ENCODE results near the gene RPTOR. TPM values are rescaled to one million over a fixed set of nuclear protein-coding genes. Genes with fewer than 3 reads are reported as not detected.

The RPTOR gene
- total and polyA plus RNA-seq, 4 donors, result 12.4 to 46.1 (median 29.7) TPM

GRCh38 chr17:80984749-80985148 is 440.1 kb downstream of the RPTOR start:
- Histone ChIP-seq H3K27ac (ENCODE audit: low read depth in 1 of 2, low read length in 1 of 2) (no peak overlapping the region), H3K4me3 (no peak overlapping the region), H3K27me3 (ENCODE audit: control insufficient read depth in 3 of 3, insufficient read depth in 3 of 3, low read length in 2 of 3) (peaks cover 0 to 5% (median 4%) of the 10 kb centered on the region in 3 donors), H3K9me3 (ENCODE audit: control insufficient read depth in 4 of 4, insufficient read depth in 3 of 4, low read length in 3 of 4) (no peaks in the 10 kb centered on the region), H3K36me3 (ENCODE audit: control insufficient read depth in 4 of 4, insufficient read depth in 4 of 4, low read length in 4 of 4) (no peaks in the 10 kb centered on the region), H3K9ac (ENCODE audit: insufficient read depth in 1 of 2, low read length in 2 of 2) (no peak overlapping the region), H3K4me1 (ENCODE audit: control insufficient read depth in 5 of 5, insufficient read depth in 5 of 5, low read length in 5 of 5) (peaks cover 0 to 8% (median 0%) of the 10 kb centered on the region in 5 donors)
- WGBS, 2 donors, result 62 to 75% methylated on average over 7 of the region's 7 CpGs
- ATAC-seq (ENCODE audit: insufficient read depth, low FRiP score) (no peak), DNase-seq (peak; percentile 53 to 60 (median 58))
- TF ChIP-seq, protein P1, sequence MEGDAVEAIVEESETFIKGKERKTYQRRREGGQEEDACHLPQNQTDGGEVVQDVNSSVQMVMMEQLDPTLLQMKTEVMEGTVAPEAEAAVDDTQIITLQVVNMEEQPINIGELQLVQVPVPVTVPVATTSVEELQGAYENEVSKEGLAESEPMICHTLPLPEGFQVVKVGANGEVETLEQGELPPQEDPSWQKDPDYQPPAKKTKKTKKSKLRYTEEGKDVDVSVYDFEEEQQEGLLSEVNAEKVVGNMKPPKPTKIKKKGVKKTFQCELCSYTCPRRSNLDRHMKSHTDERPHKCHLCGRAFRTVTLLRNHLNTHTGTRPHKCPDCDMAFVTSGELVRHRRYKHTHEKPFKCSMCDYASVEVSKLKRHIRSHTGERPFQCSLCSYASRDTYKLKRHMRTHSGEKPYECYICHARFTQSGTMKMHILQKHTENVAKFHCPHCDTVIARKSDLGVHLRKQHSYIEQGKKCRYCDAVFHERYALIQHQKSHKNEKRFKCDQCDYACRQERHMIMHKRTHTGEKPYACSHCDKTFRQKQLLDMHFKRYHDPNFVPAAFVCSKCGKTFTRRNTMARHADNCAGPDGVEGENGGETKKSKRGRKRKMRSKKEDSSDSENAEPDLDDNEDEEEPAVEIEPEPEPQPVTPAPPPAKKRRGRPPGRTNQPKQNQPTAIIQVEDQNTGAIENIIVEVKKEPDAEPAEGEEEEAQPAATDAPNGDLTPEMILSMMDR (IDR thresholded peaks at IDR 0.05; ENCODE audit: control extremely low read depth, extremely low read depth), result no peak

DNA sequence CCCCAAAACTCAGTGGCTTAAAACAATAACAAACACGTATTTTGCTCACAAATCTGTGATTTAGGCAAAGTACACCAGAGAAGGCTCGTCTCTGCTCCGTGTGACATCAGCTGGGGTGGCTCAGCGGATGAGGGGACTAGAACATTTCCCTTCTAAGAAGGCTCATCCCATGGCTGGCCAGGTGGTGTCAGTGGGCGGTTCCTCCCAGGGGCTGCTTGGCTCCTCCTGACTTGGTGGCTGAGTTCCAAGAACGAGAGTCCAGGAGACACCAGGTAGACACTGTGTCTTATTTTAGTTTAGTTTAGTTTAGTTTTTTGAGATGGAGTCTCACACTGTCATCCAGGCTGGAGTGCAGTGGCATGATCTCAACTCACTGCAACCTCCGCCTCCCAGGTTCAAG is 441.4 kb downstream of the RPTOR start:
- no peaks in the 10 kb centered on the region for H3K36me3 ChIP-seq (ENCODE audit: control insufficient read depth in 4 of 4, insufficient read depth in 4 of 4, low read length in 4 of 4)
- H3K4me1 ChIP-seq (ENCODE audit: control insufficient read depth in 5 of 5, insufficient read depth in 5 of 5, low read length in 5 of 5), result peaks cover 0 to 3% (median 0%) of the 10 kb centered on the region in 5 donors
- ATAC-seq (ENCODE audit: insufficient read depth, low FRiP score) (no peak), DNase-seq (no peak)
- no peak overlapping the region for H3K4me3 ChIP-seq
- H3K27ac ChIP-seq (ENCODE audit: low read depth in 1 of 2, low read length in 1 of 2), result no peak overlapping the region
- TF ChIP-seq, protein P1 (IDR thresholded peaks at IDR 0.05; ENCODE audit: control extremely low read depth, extremely low read depth), result no peak
- no peaks in the 10 kb centered on the region for H3K9me3 ChIP-seq (ENCODE audit: control insufficient read depth in 4 of 4, insufficient read depth in 3 of 4, low read length in 3 of 4)
- peaks cover 0 to 4% (median 0%) of the 10 kb centered on the region in 3 donors for H3K27me3 ChIP-seq (ENCODE audit: control insufficient read depth in 3 of 3, insufficient read depth in 3 of 3, low read length in 2 of 3)
- no peak overlapping the region for H3K9ac ChIP-seq (ENCODE audit: insufficient read depth in 1 of 2, low read length in 2 of 2)
- WGBS, 2 donors, result 88 to 95% methylated on average over 7 of the region's 7 CpGs

GRCh38 chr17:80986816-80987475 is 442.3 kb downstream of the RPTOR start:
- 35 to 53% methylated on average over 18 of the region's 18 CpGs for WGBS, 2 donors
- H3K9me3 ChIP-seq (ENCODE audit: control insufficient read depth in 4 of 4, insufficient read depth in 3 of 4, low read length in 3 of 4), result no peaks in the 10 kb centered on the region
- DNase-seq (no peak), ATAC-seq (ENCODE audit: insufficient read depth, low FRiP score) (peak; percentile 16)
- H3K27ac ChIP-seq (ENCODE audit: low read depth in 1 of 2, low read length in 1 of 2), result no peak overlapping the region
- H3K9ac ChIP-seq (ENCODE audit: insufficient read depth in 1 of 2, low read length in 2 of 2), result no peak overlapping the region
- peaks cover 0 to 5% (median 0%) of the 10 kb centered on the region in 5 donors for H3K4me1 ChIP-seq (ENCODE audit: control insufficient read depth in 5 of 5, insufficient read depth in 5 of 5, low read length in 5 of 5)
- TF ChIP-seq, protein P1 (IDR thresholded peaks at IDR 0.05; ENCODE audit: control extremely low read depth, extremely low read depth), result no peak
- H3K36me3 ChIP-seq (ENCODE audit: control insufficient read depth in 4 of 4, insufficient read depth in 4 of 4, low read length in 4 of 4), result no peaks in the 10 kb centered on the region
- H3K27me3 ChIP-seq (ENCODE audit: control insufficient read depth in 3 of 3, insufficient read depth in 3 of 3, low read length in 2 of 3), result peaks cover 0 to 4% (median 0%) of the 10 kb centered on the region in 3 donors
- no peak overlapping the region for H3K4me3 ChIP-seq

All from lung (tissue), 12 donors.